KMS-11 (cell line): ENCODE results near the gene TMX3.

ENCODE experiments used
- H2AFZ ChIP-seq: fragments of 200-600 bp; sonication (generic); 2 replicates; pipeline ENCODE4 v1.6.1; 2016; ENCODE audit warnings: antibody characterized with exemption, mixed run types, low read depth
- H3K27ac ChIP-seq: fragments of 200-600 bp; sonication (generic); 2 replicates; pipeline ENCODE4 v1.6.1; 2016; ENCODE audit warnings: mild to moderate bottlenecking, mixed run types
- H3K27me3 ChIP-seq: fragments of 200-600 bp; sonication (generic); 2 replicates; pipeline ENCODE4 v1.6.1; 2017; ENCODE audit warnings: mild to moderate bottlenecking, low read depth, mixed run types, moderate library complexity; ENCODE audit not compliant: insufficient read depth
- H3K36me3 ChIP-seq: fragments of 200-600 bp; sonication (generic); 2 replicates; pipeline ENCODE4 v1.6.1; 2017; ENCODE audit warnings: mild to moderate bottlenecking, mixed run types; ENCODE audit not compliant: insufficient read depth
- H3K4me1 ChIP-seq: fragments of 200-600 bp; sonication (generic); 2 replicates; pipeline ENCODE4 v1.6.1; 2016; ENCODE audit warnings: mild to moderate bottlenecking, low read depth, mixed run types; ENCODE audit not compliant: poor library complexity, severe bottlenecking
- H3K4me2 ChIP-seq: fragments of 200-600 bp; sonication (generic); 2 replicates; pipeline ENCODE4 v1.7.0; 2016; ENCODE audit warnings: mild to moderate bottlenecking, mixed run types
- H3K4me3 ChIP-seq: fragments of 200-600 bp; sonication (generic); IDR thresholded peaks from 2 replicates; pipeline ENCODE4 v1.6.1; 2017; ENCODE audit warnings: low read depth, low read length, mixed read lengths; ENCODE audit not compliant: insufficient read depth
- H3K79me2 ChIP-seq: fragments of 200-600 bp; sonication (generic); 2 replicates; pipeline ENCODE4 v1.6.1; 2016; ENCODE audit warnings: low read depth, mixed run types; ENCODE audit not compliant: insufficient read depth
- H3K9ac ChIP-seq: fragments of 200-600 bp; sonication (generic); 2 replicates; pipeline ENCODE4 v1.6.1; 2016; ENCODE audit warnings: mild to moderate bottlenecking, mixed run types
- H4K20me1 ChIP-seq: fragments of 200-600 bp; sonication (generic); 2 replicates; pipeline ENCODE4 v1.6.1; 2016; ENCODE audit warnings: mild to moderate bottlenecking, mixed run types; ENCODE audit not compliant: insufficient read depth
- TF ChIP-seq, protein P1 (sequence below): fragments of 200-600 bp; sonication (generic); conservative IDR thresholded peaks from 2 replicates; pipeline ENCODE4 v1.6.1; 2017; ENCODE audit warnings: low read depth, mild to moderate bottlenecking, antibody characterized with exemption, low read length, moderate library complexity, mixed read lengths

TMX3 gene

GRCh38 chr18:68757126-68757525 is 42.2 kb upstream of the TMX3 start:
- TF ChIP-seq, protein P1, sequence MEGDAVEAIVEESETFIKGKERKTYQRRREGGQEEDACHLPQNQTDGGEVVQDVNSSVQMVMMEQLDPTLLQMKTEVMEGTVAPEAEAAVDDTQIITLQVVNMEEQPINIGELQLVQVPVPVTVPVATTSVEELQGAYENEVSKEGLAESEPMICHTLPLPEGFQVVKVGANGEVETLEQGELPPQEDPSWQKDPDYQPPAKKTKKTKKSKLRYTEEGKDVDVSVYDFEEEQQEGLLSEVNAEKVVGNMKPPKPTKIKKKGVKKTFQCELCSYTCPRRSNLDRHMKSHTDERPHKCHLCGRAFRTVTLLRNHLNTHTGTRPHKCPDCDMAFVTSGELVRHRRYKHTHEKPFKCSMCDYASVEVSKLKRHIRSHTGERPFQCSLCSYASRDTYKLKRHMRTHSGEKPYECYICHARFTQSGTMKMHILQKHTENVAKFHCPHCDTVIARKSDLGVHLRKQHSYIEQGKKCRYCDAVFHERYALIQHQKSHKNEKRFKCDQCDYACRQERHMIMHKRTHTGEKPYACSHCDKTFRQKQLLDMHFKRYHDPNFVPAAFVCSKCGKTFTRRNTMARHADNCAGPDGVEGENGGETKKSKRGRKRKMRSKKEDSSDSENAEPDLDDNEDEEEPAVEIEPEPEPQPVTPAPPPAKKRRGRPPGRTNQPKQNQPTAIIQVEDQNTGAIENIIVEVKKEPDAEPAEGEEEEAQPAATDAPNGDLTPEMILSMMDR = no peak
- Histone ChIP-seq H2AFZ (no peak overlapping the region), H3K4me3 (no peak overlapping the region), H3K36me3 (no peaks in the 10 kb centered on the region), H3K27me3 (no peaks in the 10 kb centered on the region), H3K27ac (no peak overlapping the region), H3K4me1 (no peaks in the 10 kb centered on the region), H3K4me2 (no peak overlapping the region), H3K9ac (no peak overlapping the region), H3K79me2 (no peaks in the 10 kb centered on the region), H4K20me1 (no peaks in the 10 kb centered on the region)

DNA sequence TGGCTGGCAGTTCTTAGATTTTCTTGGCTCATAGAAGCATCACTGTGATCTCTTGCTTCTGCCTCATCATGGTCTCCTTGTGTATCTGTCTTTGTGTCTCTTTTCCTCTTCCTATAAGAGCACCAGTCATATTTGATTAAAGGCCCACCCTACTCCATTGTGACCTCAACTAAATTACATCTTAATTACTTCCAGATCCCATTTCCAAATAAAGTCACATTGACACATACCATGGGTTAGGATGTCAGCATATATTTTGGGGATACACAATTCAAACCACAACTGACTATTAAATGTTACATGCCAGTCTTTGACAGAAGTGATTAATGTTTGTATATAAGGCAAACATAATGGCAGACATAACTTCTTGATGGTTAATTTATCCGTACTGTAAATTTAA is 27.3 kb upstream of the TMX3 start:
- Histone ChIP-seq H3K79me2 (no peaks in the 10 kb centered on the region), H2AFZ (no peak overlapping the region), H3K4me1 (no peaks in the 10 kb centered on the region), H3K4me3 (no peak overlapping the region), H3K36me3 (no peaks in the 10 kb centered on the region), H3K27me3 (no peaks in the 10 kb centered on the region), H3K4me2 (no peak overlapping the region), H3K27ac (no peak overlapping the region), H4K20me1 (no peaks in the 10 kb centered on the region), H3K9ac (no peak overlapping the region)
- TF ChIP-seq, protein P1 = no peak

DNA sequence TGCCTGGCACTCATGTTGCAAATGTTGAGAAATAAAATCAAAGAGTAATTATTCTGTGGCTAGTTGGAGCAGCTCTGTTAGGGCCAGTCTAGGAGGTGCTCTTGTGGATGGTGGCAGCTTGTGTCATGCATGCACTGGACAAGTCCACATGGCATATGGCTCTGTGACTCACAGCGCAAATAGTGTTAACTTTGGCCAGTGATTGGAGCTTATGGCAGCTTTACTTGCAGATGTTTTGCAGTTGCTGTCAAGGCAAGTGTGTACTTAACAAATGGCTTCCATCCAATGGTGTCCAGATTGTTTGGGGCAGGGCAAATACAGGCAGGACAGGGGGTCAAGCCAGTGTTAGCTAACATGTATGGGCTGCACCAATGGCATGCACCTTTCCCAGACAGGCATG is 26.1 kb upstream of the TMX3 start:
- Histone ChIP-seq H4K20me1 (no peaks in the 10 kb centered on the region), H3K79me2 (no peaks in the 10 kb centered on the region), H3K4me3 (no peak overlapping the region), H3K27ac (no peak overlapping the region), H3K9ac (no peak overlapping the region), H3K36me3 (no peaks in the 10 kb centered on the region), H3K4me1 (no peaks in the 10 kb centered on the region), H2AFZ (no peak overlapping the region), H3K4me2 (no peak overlapping the region), H3K27me3 (no peaks in the 10 kb centered on the region)
- TF ChIP-seq, protein P1 = no peak

GRCh38 chr18:68739462-68739861 is 24.6 kb upstream of the TMX3 start:
- no peak overlapping the region for H3K4me3 ChIP-seq
- H3K4me1 ChIP-seq = no peaks in the 10 kb centered on the region
- no peak overlapping the region for H3K9ac ChIP-seq
- H3K4me2 ChIP-seq = no peak overlapping the region
- TF ChIP-seq, protein P1 = no peak
- no peak overlapping the region for H3K27ac ChIP-seq
- H3K36me3 ChIP-seq = no peaks in the 10 kb centered on the region
- H3K79me2 ChIP-seq = no peaks in the 10 kb centered on the region
- H4K20me1 ChIP-seq = no peaks in the 10 kb centered on the region
- H2AFZ ChIP-seq = no peak overlapping the region
- H3K27me3 ChIP-seq = no peaks in the 10 kb centered on the region
